OCI-LY1 (cell line): ENCODE results near the gene ZMYM3.

Experiments used
- EZH2 ChIP-seq: fragments of 200-600 bp; sonication (generic), shearing (Covaris generic); IDR thresholded peaks from 2 replicates; pipeline ENCODE4 v1.8.0; 2017; ENCODE audit warnings: borderline replicate concordance, mixed run types, mild to moderate bottlenecking, antibody characterized with exemption, low read length, moderate library complexity, mixed read lengths
- TF ChIP-seq, protein P1 (sequence below): fragments of 200-600 bp; sonication (generic), shearing (Covaris generic); IDR thresholded peaks from 2 replicates; pipeline ENCODE4 v1.5.1; 2017; ENCODE audit warnings: mild to moderate bottlenecking, antibody characterized with exemption, low read length, moderate library complexity, mixed read lengths

GRCh38 chrX:71239781-71240180, 14.2 kb downstream of the ZMYM3 start:
- TF ChIP-seq, protein P1, sequence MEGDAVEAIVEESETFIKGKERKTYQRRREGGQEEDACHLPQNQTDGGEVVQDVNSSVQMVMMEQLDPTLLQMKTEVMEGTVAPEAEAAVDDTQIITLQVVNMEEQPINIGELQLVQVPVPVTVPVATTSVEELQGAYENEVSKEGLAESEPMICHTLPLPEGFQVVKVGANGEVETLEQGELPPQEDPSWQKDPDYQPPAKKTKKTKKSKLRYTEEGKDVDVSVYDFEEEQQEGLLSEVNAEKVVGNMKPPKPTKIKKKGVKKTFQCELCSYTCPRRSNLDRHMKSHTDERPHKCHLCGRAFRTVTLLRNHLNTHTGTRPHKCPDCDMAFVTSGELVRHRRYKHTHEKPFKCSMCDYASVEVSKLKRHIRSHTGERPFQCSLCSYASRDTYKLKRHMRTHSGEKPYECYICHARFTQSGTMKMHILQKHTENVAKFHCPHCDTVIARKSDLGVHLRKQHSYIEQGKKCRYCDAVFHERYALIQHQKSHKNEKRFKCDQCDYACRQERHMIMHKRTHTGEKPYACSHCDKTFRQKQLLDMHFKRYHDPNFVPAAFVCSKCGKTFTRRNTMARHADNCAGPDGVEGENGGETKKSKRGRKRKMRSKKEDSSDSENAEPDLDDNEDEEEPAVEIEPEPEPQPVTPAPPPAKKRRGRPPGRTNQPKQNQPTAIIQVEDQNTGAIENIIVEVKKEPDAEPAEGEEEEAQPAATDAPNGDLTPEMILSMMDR, result no peak
- no peak for TF ChIP-seq EZH2
